Left forelimb (tissue), 1 donor: ENCODE measurements around the gene NAT14.

Experiments
- DNase-seq: peaks from one replicate; pipeline ENCODE4 v3.0.0-alpha.2; 2018; ENCODE audit warnings: low spot score

Gene NAT14

GRCh38 chr19:55471266-55471665, 13.7 kb upstream of the NAT14 start:
- no peak for DNase-seq

GRCh38 chr19:55472463-55472862, 12.5 kb upstream of the NAT14 start:
- no peak for DNase-seq

- DNase-seq, result no peak
Measured at GRCh38 chr19:55473225-55474012, 11.6 kb upstream of the NAT14 start.

- DNase-seq, result no peak
Measured at GRCh38 chr19:55474269-55475265, 10.4 kb upstream of the NAT14 start.

- DNase-seq, result peak; percentile 98
Measured at GRCh38 chr19:55476100-55476775, 8.8 kb upstream of the NAT14 start, which contains the start of gene ZNF628. Gene ZNF628 (plus strand): TSS chr19:55476617. CDS start chr19:55479911, 3,294 bp downstream.

GRCh38 chr19:55477905-55478304, 7.1 kb upstream of the NAT14 start:
- no peak for DNase-seq

- no peak for DNase-seq
Measured at GRCh38 chr19:55478364-55478763, 6.6 kb upstream of the NAT14 start.

GRCh38 chr19:55479045-55479444, 5.9 kb upstream of the NAT14 start:
- no peak for DNase-seq

- no peak for DNase-seq
Measured at GRCh38 chr19:55479451-55480230, 5.3 kb upstream of the NAT14 start.

- DNase-seq, result no peak
Measured at GRCh38 chr19:55481148-55481793, 3.7 kb upstream of the NAT14 start.

- no peak for DNase-seq
Measured at GRCh38 chr19:55481794-55482155, 3.2 kb upstream of the NAT14 start.

- no peak for DNase-seq
Measured at GRCh38 chr19:55482156-55482961, 2.6 kb upstream of the NAT14 start.

- no peak for DNase-seq
Measured at GRCh38 chr19:55482967-55483705, 1.9 kb upstream of the NAT14 start.

- DNase-seq, result no peak
Measured at GRCh38 chr19:55483706-55484592, 1.0 kb upstream of the NAT14 start.

GRCh38 chr19:55485439-55486011, 537 bp downstream of the NAT14 start:
- no peak for DNase-seq

GRCh38 chr19:55486043-55486970, 1.3 kb downstream of the NAT14 start:
- no peak for DNase-seq
